ENCODE measurements around the gene DOCK4. TPM values are rescaled to one million over a fixed set of nuclear protein-coding genes. Genes with fewer than 3 reads are reported as not detected.

Gene DOCK4
- total and polyA plus RNA-seq, 3 donors from 2014 or later: 5.4 to 17.1 (median 12.4) TPM

DNA sequence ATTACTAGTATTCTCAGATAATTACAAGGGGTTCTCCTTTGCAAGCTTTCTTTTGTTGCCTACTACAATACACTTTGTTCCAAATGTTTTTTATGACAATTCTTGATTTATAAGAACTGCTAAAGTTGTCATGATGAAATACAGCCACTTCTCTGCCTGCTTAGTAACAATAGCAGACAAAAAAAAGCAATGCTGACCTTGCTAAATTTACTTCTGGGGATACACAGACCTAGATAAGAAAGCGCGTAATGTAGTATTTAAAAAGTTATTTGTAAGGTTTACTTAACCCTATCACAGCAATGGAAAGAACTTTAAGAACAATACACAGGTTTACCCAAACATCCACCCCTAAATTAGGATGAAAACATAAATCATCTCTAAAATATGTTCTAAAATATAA is 311.1 kb downstream of the DOCK4 start:
- no peaks in the 10 kb centered on the region for H3K4me1 ChIP-seq
- no peaks in the 10 kb centered on the region for H3K27me3 ChIP-seq
- intact Hi-C loops (cut with DNase I; ENCODE audit: low total_unique reads): no loop called here
- H3K9me3 ChIP-seq: no peaks in the 10 kb centered on the region
- no peak for DNase-seq
- no peak overlapping the region for H3K27ac ChIP-seq
- no peak overlapping the region for H3K4me3 ChIP-seq
- TF ChIP-seq POLR2A (IDR thresholded peaks at IDR 0.05): no peak
- TF ChIP-seq, protein P1, sequence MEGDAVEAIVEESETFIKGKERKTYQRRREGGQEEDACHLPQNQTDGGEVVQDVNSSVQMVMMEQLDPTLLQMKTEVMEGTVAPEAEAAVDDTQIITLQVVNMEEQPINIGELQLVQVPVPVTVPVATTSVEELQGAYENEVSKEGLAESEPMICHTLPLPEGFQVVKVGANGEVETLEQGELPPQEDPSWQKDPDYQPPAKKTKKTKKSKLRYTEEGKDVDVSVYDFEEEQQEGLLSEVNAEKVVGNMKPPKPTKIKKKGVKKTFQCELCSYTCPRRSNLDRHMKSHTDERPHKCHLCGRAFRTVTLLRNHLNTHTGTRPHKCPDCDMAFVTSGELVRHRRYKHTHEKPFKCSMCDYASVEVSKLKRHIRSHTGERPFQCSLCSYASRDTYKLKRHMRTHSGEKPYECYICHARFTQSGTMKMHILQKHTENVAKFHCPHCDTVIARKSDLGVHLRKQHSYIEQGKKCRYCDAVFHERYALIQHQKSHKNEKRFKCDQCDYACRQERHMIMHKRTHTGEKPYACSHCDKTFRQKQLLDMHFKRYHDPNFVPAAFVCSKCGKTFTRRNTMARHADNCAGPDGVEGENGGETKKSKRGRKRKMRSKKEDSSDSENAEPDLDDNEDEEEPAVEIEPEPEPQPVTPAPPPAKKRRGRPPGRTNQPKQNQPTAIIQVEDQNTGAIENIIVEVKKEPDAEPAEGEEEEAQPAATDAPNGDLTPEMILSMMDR (IDR thresholded peaks at IDR 0.05): no peak
- H3K36me3 ChIP-seq (ENCODE audit: low read depth, missing control alignments): no peaks in the 10 kb centered on the region
- 46 to 77% methylated on average over 2 of the region's 2 CpGs for WGBS, 2 donors

DNA sequence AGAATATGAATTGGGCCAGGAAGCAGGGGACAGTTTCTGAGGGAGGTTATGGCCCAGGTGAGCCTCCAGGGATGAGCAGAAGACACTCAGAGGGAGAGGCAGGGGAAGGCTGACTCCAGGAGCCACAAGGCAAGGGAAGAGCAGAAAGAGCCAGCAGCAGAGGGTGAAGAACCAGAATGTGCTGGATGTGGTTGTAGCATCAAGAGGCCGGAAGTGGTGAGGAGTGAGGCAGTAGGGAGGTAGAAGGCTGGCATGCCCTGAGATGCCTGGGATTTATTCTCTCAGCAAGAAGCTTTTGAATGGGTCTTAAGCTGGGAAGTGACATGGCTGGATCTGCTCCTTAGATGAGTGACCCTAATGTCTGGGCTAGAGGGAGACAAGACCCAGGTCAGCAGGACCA is 311.7 kb downstream of the DOCK4 start:
- Histone ChIP-seq H3K9me3 (no peaks in the 10 kb centered on the region), H3K27ac (no peak overlapping the region), H3K4me1 (no peaks in the 10 kb centered on the region), H3K4me3 (no peak overlapping the region), H3K36me3 (ENCODE audit: low read depth, missing control alignments) (no peaks in the 10 kb centered on the region), H3K27me3 (no peaks in the 10 kb centered on the region)
- intact Hi-C loops (cut with DNase I; ENCODE audit: low total_unique reads): no loop called here
- no peak for DNase-seq
- 100% methylated on average over 1 of the region's 1 CpG for WGBS, 2 donors
- TF ChIP-seq POLR2A (IDR thresholded peaks at IDR 0.05): no peak
- TF ChIP-seq, protein P1 (IDR thresholded peaks at IDR 0.05): no peak

DNA sequence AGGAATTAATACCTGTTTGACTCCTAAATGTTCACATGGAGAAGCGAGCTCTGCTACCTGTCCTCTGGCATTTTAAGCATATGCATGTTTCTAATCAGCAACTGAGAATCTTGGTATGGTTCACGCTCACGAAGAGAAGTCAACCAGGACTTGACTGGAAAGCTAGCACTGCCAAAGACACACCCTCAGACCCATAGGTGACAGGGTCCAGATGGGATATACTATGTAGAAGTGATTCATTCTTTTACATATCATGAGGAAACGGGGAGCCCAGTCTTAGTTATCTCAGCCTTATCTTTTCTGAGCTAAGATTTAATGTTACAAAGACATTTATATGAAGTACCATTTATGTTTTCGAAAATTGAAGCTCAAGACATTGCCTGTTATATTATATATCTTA is 313.0 kb downstream of the DOCK4 start:
- Histone ChIP-seq H3K27ac (no peak overlapping the region), H3K4me3 (no peak overlapping the region), H3K4me1 (no peaks in the 10 kb centered on the region), H3K36me3 (ENCODE audit: low read depth, missing control alignments) (no peaks in the 10 kb centered on the region), H3K9me3 (no peaks in the 10 kb centered on the region), H3K27me3 (no peaks in the 10 kb centered on the region)
- 92 to 96% methylated on average over 5 of the region's 5 CpGs for WGBS, 2 donors
- TF ChIP-seq, protein P1 (IDR thresholded peaks at IDR 0.05): no peak
- no peak for TF ChIP-seq POLR2A (IDR thresholded peaks at IDR 0.05)
- DNase-seq: no peak
- intact Hi-C loops (cut with DNase I; ENCODE audit: low total_unique reads): no loop called here

DNA sequence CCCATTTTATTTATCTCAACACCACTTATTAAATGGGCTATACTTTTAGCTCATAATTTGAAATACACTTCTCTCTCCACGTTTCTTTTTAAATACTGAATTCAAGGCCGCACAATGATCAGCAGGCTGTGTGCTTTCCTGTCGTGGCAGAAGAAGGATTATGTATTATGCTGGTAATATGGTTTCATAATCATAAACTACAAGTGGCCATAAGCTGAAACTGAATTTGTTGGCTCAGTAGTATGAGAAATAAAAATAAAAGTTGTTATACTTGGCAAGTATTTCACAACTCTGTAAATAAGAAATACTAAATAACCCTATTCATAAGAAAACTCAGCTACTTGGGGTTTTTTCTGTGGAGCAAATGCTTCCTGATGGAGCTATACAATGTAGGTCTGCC is 313.6 kb downstream of the DOCK4 start:
- no peak overlapping the region for H3K4me3 ChIP-seq
- TF ChIP-seq, protein P1 (IDR thresholded peaks at IDR 0.05): no peak
- TF ChIP-seq POLR2A (IDR thresholded peaks at IDR 0.05): no peak
- intact Hi-C loops (cut with DNase I; ENCODE audit: low total_unique reads): no loop called here
- H3K36me3 ChIP-seq (ENCODE audit: low read depth, missing control alignments): no peaks in the 10 kb centered on the region
- H3K27ac ChIP-seq: no peak overlapping the region
- no peaks in the 10 kb centered on the region for H3K27me3 ChIP-seq
- no peaks in the 10 kb centered on the region for H3K9me3 ChIP-seq
- no peaks in the 10 kb centered on the region for H3K4me1 ChIP-seq
- 55 to 64% methylated on average over 3 of the region's 3 CpGs for WGBS, 2 donors
- no peak for DNase-seq

DNA sequence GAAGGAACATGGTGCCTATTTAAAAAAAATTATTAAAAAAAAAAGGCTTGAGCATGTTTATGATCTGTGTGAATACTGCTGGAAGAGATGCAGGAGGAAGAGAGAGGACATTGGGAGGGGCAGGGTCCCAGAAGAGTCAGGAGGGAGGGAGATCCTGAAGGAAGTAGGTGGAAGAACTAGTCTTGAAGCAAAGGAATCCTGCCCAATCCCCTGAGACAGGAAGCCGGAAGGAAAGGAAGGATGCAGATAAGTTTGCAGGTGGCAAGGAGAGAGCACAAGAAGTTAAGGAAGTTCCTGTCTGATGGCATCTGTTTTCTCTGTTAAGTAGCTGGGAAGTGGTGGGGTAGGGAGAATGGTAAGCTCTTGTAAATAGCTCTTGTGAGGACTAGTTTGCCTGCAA is 318.5 kb downstream of the DOCK4 start:
- no peaks in the 10 kb centered on the region for H3K27me3 ChIP-seq
- no peak overlapping the region for H3K4me3 ChIP-seq
- WGBS, 2 donors: 61 to 75% methylated on average over 1 of the region's 1 CpG
- intact Hi-C loops (cut with DNase I; ENCODE audit: low total_unique reads): no loop called here
- no peak for DNase-seq
- H3K27ac ChIP-seq: no peak overlapping the region
- H3K36me3 ChIP-seq (ENCODE audit: low read depth, missing control alignments): no peaks in the 10 kb centered on the region
- H3K4me1 ChIP-seq: no peaks in the 10 kb centered on the region
- TF ChIP-seq, protein P1 (IDR thresholded peaks at IDR 0.05): no peak
- no peaks in the 10 kb centered on the region for H3K9me3 ChIP-seq

Measured in testis (tissue), 3 donors.